Right renal pelvis (tissue), 4 donors: ENCODE results near the gene OR52M1. TPM values are rescaled to one million over a fixed set of nuclear protein-coding genes. Genes with fewer than 3 reads are reported as not detected.

Experiments
- DNase-seq, 4 donors: peaks; one replicate each; pipeline ENCODE4 v3.0.0-alpha.2; 2013; ENCODE audit warnings: low read depth in 4 of 4, low spot score in 3 of 4, missing footprints in 1 of 4
- polyA plus RNA-seq, 4 donors: library from polyadenylated mRNA; unstranded; fragments of 120-200 nt; gene quantifications; one replicate each; pipeline ENCODE4 v1.2.1, GENCODE V29; 2013; ENCODE audit not compliant: insufficient read length in 4 of 4

The OR52M1 gene
- polyA plus RNA-seq, 4 donors: not detected

GRCh38 chr11:4560467-4560866 lies 15.5 kb downstream of the OR52M1 start:
- DNase-seq: peak in 2 of 4 donors; percentile 17 to 24

DNA sequence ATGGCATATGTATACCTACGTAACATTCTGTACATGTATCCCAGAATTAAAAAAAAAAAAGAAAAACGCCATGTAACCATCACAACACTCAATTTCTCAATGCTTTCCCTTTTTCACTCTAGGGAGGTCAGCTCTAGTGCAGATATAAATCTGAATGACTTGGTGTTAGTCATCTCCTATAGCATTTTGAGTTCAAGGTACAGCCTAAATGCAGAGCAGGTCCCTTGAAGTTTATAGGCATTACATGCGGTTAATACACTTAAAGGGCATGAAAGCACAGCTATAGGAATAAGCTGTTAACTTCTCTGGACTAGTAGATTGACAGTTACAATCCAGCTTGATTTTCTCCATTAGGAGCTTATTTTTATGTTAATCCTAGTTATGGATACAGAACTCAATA lies 20.4 kb downstream of the OR52M1 start:
- no peak for DNase-seq

DNA sequence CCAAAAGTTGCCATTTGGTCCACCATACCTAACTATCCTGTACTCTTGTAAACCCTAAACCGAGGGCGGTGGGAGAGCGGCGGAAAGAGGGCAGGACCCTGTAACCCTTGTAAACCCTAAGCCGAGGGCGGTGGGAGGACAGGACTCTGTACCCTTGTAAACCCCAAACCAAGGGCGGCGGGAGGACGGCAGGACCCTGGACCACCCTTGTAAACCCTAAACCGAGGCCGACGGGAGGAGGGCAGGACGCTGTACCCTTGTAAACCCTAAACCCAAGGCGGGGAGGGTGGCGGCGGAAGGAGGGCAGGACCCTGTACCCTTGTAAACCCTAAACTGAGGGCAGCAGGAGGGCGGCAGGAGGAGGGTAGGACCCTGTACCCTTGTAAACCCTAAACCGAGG lies 24.1 kb downstream of the OR52M1 start:
- no peak for DNase-seq

GRCh38 chr11:4576880-4577279 lies 31.9 kb downstream of the OR52M1 start:
- no peak for DNase-seq

- no peak for DNase-seq
These were observed 32.8 kb downstream of the OR52M1 start for GRCh38 chr11:4577761-4578160.

DNA sequence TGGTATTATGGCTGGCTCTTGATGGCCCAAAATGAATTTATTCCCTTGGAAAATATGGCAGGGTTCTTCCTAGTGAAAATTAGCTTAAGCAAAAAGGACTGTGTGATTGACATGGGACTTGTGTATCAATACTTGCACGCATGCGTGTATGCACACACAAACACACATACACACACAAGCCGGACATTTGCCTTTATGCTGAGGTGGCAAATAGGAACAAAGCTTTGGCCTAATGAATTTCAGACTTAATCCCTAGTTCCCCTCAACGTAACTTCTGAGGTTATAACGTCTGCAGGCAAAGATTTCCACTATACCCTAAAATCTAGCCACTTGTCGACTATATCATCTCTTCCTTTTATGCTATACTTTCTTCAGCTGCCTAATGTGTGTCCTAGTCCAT lies 33.6 kb downstream of the OR52M1 start:
- DNase-seq: no peak

GRCh38 chr11:4580124-4580523 lies 35.1 kb downstream of the OR52M1 start:
- DNase-seq: no peak

DNA sequence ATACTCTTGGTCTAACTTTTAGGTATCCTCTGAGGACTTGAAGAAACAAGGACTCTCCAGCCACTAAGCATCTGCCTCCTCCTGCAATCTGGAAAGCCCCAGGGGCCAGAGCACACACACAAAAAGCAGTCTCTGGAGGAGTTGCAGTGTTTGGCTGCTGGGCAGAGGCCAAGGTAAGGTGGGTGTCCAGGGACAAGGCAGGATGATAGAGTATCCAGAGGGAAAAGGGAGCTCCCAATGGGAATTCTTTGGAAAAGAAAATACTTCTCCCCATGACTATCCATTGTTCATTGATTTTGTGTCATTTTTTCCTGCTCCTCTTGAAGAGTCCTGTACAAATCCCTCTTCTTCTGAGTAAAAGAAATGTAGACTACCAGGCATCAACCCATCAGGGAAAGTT lies 36.5 kb downstream of the OR52M1 start, which contains the start of gene OR52I2:
TSS of gene OR52I2 (plus strand) at position 301 of the 400 bp plus-strand sequence.
- no peak for DNase-seq

- no peak for DNase-seq
These were observed 44.0 kb downstream of the OR52M1 start for GRCh38 chr11:4589017-4589416.

GRCh38 chr11:4593739-4594138 lies 48.7 kb downstream of the OR52M1 start, which contains the start of gene OR52I1:
TSS of gene OR52I1 (plus strand) at chr11:4594039. CDS start at chr11:4594039, 0 bp downstream.
- no peak for DNase-seq

Other genes with a start within 250 kb of the OR52M1 start
- not detected for gene OR52B4, start 176.8 kb upstream of the OR52M1 start, polyA plus RNA-seq
- 10 to 100 TPM; 18.5 to 23.2 (median 21.9) TPM for gene TRIM21, start 151.5 kb upstream of the OR52M1 start, polyA plus RNA-seq
- gene OR52K2, start 95.9 kb upstream of the OR52M1 start, polyA plus RNA-seq: not detected
- under 1 TPM; 0.07 to 0.15 (median 0.11) TPM for gene OR52K1, start 62.5 kb upstream of the OR52M1 start, polyA plus RNA-seq
- gene OR52I2, start 36.6 kb downstream of the OR52M1 start, polyA plus RNA-seq: under 1 TPM in 1 of 4 donors, not detected in 3; 0.04 TPM
- gene OR52I1, start 48.8 kb downstream of the OR52M1 start, polyA plus RNA-seq: under 1 TPM in 1 of 4 donors, not detected in 3; 0.06 TPM
- gene TRIM68, start 63.0 kb downstream of the OR52M1 start, polyA plus RNA-seq: 10 to 100 TPM; 19.1 to 22.6 (median 20.7) TPM
- not detected for gene OR51D1, start 92.3 kb downstream of the OR52M1 start, polyA plus RNA-seq
- 1 to 10 TPM; 1.4 to 2.2 (median 1.8) TPM for gene OR51E1, start 98.8 kb downstream of the OR52M1 start, polyA plus RNA-seq
- gene OR51E2, start 152.7 kb downstream of the OR52M1 start, polyA plus RNA-seq: under 1 TPM; 0.64 to 1.00 (median 0.72) TPM
- under 1 TPM; 0.19 to 0.74 (median 0.25) TPM for gene MMP26, start 159.6 kb downstream of the OR52M1 start, polyA plus RNA-seq
- not detected for gene OR51F1, start 224.7 kb downstream of the OR52M1 start, polyA plus RNA-seq